GM19467 (cell line): ENCODE results near the gene DRAM1.
A peak's percentile ranks its signal among the peaks of the same experiment; 100 is the strongest.
"Not testable (repeated sequence)": the region's sequence is repeated elsewhere in the genome, so short reads cannot be mapped to it uniquely, and the experiment has no call there.

ENCODE experiments used
- ATAC-seq: cut with Tn5 transposase; IDR thresholded peaks from one replicate; pipeline ENCODE4 v1.9.1; 2021; ENCODE audit warnings: mild to moderate bottlenecking, moderate library complexity; ENCODE audit not compliant: unreplicated experiment

DRAM1 gene

GRCh38 chr12:101901777-101902176 is 24.4 kb downstream of the DRAM1 start:
- no peak for ATAC-seq

GRCh38 chr12:101902641-101903040 is 25.3 kb downstream of the DRAM1 start:
- no peak for ATAC-seq

GRCh38 chr12:101906226-101906625 is 28.8 kb downstream of the DRAM1 start:
- ATAC-seq: no peak

GRCh38 chr12:101908395-101908794 is 31.0 kb downstream of the DRAM1 start:
- no peak for ATAC-seq

- ATAC-seq: no peak
These were observed 32.3 kb downstream of the DRAM1 start for GRCh38 chr12:101909646-101910045.

GRCh38 chr12:101915841-101916240 is 38.5 kb downstream of the DRAM1 start:
- no peak for ATAC-seq

- not testable (repeated sequence) for ATAC-seq
These were observed 41.4 kb downstream of the DRAM1 start for GRCh38 chr12:101918805-101919204.

GRCh38 chr12:101919447-101919846 is 42.1 kb downstream of the DRAM1 start:
- ATAC-seq: no peak

- no peak for ATAC-seq
These were observed 43.5 kb downstream of the DRAM1 start for GRCh38 chr12:101920906-101921305.

- ATAC-seq: no peak
These were observed 45.8 kb downstream of the DRAM1 start for GRCh38 chr12:101923045-101923718.

- no peak for ATAC-seq
These were observed 47.2 kb downstream of the DRAM1 start for GRCh38 chr12:101924618-101925017.

- no peak for ATAC-seq
These were observed 48.0 kb downstream of the DRAM1 start for GRCh38 chr12:101925361-101925760.

GRCh38 chr12:101925935-101926334 is 48.6 kb downstream of the DRAM1 start:
- ATAC-seq: no peak

GRCh38 chr12:101927036-101927435 is 49.7 kb downstream of the DRAM1 start:
- no peak for ATAC-seq

- ATAC-seq: no peak
These were observed 50.6 kb downstream of the DRAM1 start for GRCh38 chr12:101927999-101928398.

GRCh38 chr12:101928556-101928955 is 51.2 kb downstream of the DRAM1 start:
- ATAC-seq: no peak

- ATAC-seq: no peak
These were observed 52.1 kb downstream of the DRAM1 start for GRCh38 chr12:101929365-101930041.

GRCh38 chr12:101931498-101932326 is 54.3 kb downstream of the DRAM1 start:
- peak; percentile 38 for ATAC-seq

- ATAC-seq: no peak
These were observed 56.6 kb downstream of the DRAM1 start for GRCh38 chr12:101933866-101934514.

- peak; percentile 66 for ATAC-seq
These were observed 58.7 kb downstream of the DRAM1 start for GRCh38 chr12:101935890-101936746.
